SK-N-DZ (cell line): Measurements from ENCODE around the gene PXDN.
"Not testable (repeated sequence)": the region's sequence is repeated elsewhere in the genome, so short reads cannot be mapped to it uniquely, and the experiment has no call there.

ENCODE experiments used
- DNase-seq: peaks from one replicate; pipeline ENCODE4 v3.0.0-alpha.2; 2015; ENCODE audit warnings: low spot score

PXDN gene

DNA sequence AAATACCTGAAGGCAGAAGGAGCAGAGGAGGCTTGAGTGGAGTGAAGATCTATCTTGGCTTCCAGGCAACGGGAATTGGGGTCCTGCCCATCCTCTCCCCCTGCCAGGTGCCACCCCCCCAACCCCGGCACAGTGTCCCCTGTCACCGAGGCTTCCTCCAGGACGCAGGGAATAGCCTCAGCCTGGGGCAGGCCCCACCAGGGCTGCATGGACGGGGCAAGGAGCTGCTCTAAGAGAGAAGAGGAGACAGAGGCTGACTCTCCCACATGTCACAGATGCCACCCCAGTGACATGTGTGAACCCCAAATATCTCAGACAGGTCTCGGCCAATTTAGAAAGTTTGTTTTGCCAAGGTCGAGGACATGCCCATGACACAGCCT is 42.1 kb downstream of the PXDN start:
- DNase-seq, result no peak

GRCh38 chr2:1701556-1702185 is 42.6 kb downstream of the PXDN start:
- no peak for DNase-seq

DNA sequence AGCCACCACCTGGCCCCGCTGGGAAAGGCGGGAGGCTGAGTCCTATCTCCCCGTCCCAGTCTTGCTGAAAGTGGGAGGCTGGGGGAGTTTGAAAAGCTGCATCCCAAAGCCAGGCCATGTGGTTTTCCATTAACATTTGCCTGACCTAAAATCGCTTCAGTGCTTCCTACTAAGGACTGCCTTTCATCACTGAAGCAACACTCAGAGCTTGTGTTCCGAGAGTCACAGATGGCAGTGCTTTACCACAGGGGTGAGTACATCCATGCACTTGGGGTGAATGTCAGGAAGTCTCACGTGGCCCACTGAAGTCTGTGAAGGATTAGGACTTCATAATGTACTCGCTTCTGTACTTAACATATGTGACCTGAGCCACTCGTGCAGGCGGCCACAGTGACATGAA is 43.3 kb downstream of the PXDN start:
- DNase-seq, result no peak

DNA sequence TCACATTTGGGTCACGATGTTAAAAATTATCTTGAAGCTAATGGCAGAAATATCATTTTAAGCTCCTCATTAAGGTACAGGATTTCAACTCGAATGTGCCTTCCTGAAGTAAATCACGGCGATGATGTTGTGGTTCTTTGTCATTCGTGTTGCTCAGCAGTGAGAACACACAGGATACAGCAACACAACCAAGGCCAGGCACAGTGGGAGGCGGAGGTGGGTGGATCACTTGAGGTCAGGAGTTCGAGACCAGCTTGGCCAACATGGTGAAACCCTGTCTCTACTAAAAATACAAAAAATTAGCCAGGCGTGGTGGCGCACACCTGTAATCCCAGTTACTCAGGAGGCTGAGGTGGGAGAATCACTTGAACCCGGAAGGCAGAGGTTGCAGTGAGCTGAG is 43.9 kb downstream of the PXDN start:
- not testable (repeated sequence) for DNase-seq

GRCh38 chr2:1698188-1698945 is 45.9 kb downstream of the PXDN start:
- DNase-seq, result no peak

DNA sequence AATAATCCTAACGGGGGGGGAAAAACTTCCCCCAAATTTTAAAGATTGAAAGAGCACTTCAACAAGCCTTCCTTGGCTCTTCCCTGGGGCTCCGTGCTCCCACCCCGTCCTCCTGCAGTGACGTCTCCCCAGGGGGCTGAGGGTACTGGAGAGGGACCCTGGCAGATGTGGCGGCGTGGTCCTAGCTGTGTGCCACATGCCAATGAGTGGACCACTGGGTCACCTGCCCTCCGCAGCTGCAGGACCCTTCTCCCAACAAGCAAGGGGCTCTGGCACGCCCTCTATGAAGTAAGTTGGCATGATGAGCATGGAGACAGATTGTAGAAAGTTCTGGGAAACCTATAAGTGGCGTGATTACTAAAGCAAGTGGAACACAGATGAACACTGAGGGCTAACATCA is 46.7 kb downstream of the PXDN start:
- DNase-seq, result no peak

GRCh38 chr2:1696472-1696871 is 47.8 kb downstream of the PXDN start:
- no peak for DNase-seq

DNA sequence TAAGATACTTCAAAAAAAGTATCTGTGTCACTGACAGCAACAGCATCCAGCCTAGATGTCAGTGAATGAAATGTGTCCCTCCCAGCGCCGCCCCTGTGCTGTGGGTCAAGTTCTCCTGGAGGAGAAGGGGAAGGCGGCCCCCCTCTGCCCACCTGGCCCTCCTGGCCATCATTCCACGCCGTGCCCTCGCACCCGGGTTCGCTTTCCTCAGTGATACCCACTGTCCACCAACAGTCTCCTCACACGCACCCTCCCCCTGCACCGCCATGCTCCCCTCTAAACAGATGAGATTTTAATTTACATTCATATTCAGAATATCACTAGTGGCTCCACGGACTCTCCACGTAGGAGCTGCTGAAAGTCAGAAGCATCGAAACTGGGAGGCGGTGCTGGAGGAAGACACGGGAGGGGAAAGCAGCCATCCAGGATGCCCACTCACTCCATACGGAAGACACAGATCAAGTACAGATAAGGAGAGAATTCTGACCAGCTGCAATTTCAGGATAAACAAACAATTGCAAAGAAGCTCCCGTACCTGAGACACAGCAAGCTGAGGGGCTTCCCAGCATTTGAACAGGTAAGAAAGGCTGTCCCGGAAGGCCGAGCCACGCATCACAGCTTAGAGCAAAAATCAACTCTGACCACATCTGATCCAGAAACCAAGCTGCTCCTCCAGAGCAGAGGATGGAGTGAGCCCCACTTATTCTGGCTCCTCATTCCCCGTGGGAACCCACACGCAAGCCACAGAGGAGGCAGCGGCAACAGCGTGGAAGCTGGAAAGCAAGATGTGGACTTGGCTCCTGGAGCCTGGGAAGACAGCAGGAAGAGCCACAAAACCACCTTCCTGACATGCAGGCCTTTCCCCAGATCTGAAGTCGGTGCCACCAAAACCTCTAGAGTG is 49.7 kb downstream of the PXDN start:
- DNase-seq, result no peak

DNA sequence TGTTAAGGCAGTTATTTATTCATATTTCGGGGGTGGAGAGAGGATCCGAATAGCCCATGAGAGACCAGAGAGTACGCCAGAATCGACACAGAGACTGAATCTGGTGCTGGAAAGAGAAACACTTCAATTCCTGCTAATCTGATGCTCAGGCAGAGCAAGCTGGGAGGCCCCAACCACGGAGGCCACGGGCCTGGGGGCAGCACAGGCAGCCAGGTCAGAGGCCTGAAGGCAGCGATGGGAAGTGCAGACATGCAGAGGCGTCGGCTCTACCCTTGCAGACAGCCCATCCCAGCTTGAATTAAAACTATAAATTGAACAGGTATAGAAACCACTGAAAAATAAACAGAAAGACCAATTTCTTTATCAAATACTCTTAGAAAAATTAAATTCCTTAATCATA is 50.6 kb downstream of the PXDN start:
- DNase-seq, result no peak

- no peak for DNase-seq
Measured at GRCh38 chr2:1692342-1692741, 52.0 kb downstream of the PXDN start.

DNA sequence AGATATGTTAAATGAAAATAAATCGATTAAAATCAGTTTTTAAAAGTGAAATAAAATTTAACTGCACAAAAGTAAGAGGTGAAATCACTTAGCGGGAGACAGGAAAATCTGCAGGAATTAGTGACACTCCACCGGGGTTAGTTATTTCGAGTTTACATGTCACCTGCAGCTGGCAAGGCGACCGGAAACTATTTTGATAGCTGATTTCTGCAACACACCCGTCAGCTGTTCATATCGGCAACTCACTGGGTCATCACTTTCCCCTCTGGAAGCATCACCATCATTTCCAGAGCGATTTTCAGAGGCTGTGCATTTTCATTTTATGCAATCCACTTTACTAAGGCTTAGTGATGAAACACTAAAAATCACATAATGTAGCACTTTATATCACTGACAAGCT is 52.9 kb downstream of the PXDN start:
- DNase-seq, result no peak

DNA sequence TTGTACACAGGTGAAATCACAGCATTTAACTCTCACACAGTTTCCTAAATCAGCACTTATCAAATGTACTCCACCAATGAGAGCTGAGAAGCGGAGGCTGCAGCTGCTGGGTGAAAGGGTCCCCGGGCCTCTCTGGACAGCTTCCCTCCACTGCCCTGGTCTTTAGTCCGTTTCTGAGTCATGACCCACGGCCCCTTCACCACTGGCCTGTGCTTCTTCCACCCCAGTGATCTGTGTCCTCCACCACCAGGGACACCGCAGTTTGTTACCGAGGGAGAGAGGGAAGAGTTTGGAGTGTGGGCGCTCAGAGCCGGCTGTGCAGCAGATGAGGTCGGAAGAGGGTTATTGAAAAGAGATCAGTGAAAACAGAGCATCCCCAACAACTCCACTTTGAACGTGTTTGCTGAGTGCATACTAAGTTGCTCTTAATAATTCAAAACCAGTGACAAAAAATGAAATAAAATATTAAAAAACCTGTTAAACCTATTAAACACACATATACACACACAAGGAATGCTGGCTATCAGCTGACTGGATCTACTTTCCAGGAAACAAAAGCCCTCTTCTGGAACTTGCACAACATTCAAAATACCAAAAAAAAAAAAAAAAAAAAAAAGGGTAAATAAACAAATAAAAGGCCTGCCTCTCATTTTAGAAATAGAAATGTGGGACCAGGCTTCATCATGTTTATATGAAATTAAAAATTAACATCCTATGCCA is 54.1 kb downstream of the PXDN start:
- DNase-seq, result no peak

- DNase-seq, result no peak
Measured at GRCh38 chr2:1688859-1689258, 55.5 kb downstream of the PXDN start.

- no peak for DNase-seq
Measured at GRCh38 chr2:1688161-1688560, 56.2 kb downstream of the PXDN start.

GRCh38 chr2:1687254-1687653 is 57.1 kb downstream of the PXDN start:
- no peak for DNase-seq

DNA sequence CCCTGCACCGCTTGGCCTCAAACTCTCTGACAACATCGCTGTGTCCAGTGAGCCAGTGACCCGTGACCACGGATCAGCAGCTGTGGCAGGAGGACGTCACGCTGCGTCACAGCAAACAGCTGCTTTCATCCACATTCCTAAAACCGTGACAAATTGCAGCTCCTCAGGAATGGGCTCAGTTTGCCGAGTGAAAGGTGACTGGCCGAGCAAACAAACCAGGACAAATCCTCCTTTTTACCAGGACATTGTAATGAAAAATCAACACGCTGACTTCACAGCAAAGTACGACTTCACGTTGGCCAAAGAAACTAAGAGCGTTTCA is 57.6 kb downstream of the PXDN start:
- no peak for DNase-seq

DNA sequence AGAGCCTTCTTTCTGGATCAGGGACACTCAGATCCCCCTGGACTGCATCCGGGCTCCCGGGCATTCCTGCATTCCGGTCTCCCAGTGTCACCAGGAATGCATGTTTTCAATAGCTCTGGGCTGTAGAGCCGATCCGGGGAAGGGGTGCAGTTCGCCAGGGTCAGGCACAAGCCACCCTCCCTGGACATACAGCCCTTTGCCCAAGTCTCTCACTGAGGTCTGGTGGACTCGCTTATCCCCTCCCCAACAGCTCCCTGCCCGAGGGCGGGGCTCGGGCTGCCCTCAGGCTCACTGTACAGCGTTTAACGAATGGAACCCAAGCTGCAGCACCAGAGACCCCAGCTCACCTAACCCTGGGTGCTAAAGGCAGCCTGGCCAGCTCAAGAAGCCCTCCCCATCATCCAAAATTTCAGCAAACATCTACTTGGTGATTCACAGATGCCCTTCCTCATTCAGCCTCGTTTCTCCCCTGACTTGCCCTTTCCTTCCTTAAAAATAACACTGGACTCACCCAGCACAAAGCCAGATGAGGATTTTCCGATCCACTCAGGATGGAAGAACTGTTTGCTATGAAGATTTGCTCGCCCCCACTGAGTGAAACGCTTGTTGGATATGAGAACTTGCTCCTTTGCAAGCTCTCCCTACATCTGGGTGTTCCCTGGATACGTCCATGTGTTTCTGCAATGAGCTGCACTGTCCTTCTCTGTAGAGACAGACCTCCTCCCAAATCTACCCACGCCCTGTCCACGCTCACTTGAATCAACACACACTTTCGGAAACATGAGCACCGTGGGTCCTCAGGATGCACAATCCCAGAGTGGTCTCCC is 58.1 kb downstream of the PXDN start:
- no peak for DNase-seq

DNA sequence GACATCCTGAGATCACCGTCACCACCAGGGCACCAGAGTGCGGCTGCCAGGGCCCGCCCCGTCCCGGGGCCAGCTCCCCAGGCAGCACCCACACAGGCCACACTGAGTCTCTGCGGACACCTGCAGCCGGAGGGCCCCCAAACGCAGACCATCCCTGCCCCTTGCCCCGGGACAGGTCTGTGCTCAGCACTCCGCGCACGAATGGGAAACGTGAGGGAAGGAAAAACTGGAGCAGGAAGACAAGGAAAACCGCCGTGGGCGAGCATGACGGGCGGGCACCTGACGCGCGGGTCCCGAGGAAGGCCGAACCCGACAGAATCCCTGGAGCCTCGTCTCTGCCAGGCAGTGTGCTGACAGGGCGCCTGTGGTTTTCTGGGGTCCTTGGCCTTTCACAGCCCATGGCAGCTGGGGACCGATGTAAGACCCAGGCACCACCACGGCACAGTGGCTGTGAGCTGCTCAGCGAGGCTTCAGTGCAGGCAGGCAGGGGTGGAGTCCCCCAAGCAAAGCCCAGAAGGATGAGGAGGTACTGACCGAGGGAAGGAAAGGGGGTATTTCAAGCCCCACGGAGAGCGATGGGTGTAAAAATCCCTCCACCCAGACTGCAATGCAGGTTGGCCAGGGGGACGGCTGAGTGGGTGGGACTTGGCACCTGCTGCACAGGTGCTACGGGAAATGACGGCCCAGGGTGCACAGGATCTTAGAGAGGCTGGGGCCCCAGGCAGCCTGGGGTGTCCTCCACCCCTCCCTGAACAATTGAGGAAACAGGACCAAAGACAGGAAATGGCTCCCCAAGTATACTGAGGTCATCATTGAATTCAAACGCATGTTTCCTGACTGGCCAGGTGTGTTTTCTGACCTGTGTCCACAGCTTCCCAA is 59.0 kb downstream of the PXDN start:
- no peak for DNase-seq

- no peak for DNase-seq
Measured at GRCh38 chr2:1683297-1683696, 61.0 kb downstream of the PXDN start.

DNA sequence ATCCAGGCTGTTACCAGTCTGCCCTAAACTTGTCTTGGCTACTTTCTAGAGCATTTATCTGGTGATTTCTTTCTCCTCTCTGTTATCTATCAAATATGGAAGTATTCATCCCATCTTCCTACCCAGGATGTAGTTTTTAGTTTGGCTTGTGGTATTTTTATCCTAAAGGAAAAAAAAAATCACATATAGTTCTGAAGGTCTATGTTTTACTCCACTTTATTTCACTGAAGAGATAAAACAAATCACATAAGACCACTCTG is 62.2 kb downstream of the PXDN start:
- DNase-seq, result no peak
